ENCODE measurements around the gene CACNA2D2.

DNA sequence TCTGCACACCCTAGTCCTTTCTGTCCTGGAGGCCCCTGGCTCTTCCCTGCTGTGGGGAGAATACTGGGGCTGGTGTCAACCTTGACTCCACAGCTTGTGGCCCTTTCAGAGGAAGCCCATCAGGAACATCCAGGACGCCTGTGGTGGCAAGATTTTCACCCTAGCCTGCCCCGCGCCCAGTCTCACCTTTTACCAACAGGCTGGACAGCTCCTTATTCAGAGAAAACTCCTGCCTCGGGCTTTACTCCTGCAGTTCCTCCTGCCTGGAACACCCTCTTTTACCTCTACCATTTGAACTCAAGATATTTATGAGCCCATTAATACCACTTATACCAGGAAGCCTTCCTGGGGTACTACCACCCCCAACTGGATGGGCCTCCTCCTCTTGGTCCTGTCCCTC lies 2.7 kb upstream of the CACNA2D2 start:
- TF ChIP-seq POLR2A (IDR thresholded peaks at IDR 0.05) (no peak), POLR2AphosphoS5 (IDR thresholded peaks at IDR 0.05) (no peak)
- TF ChIP-seq, protein P1, sequence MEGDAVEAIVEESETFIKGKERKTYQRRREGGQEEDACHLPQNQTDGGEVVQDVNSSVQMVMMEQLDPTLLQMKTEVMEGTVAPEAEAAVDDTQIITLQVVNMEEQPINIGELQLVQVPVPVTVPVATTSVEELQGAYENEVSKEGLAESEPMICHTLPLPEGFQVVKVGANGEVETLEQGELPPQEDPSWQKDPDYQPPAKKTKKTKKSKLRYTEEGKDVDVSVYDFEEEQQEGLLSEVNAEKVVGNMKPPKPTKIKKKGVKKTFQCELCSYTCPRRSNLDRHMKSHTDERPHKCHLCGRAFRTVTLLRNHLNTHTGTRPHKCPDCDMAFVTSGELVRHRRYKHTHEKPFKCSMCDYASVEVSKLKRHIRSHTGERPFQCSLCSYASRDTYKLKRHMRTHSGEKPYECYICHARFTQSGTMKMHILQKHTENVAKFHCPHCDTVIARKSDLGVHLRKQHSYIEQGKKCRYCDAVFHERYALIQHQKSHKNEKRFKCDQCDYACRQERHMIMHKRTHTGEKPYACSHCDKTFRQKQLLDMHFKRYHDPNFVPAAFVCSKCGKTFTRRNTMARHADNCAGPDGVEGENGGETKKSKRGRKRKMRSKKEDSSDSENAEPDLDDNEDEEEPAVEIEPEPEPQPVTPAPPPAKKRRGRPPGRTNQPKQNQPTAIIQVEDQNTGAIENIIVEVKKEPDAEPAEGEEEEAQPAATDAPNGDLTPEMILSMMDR (IDR thresholded peaks at IDR 0.05), result no peak

Data from prostate gland (tissue), 2 donors.